ENCODE measurements around the gene ATP11A. TPM values are rescaled to one million over a fixed set of nuclear protein-coding genes. Genes with fewer than 3 reads are reported as not detected.

The ATP11A gene
- total RNA-seq, 2 experiments from 2014 or later = 42.1 to 50.7 TPM

- Mint-ChIP-seq H3K27ac (no peak overlapping the region), H3K9me3 (ENCODE audit: low read depth) (peaks cover 3% of the 10 kb centered on the region), H3K4me1 (no peaks in the 10 kb centered on the region), H3K4me3 (no peak overlapping the region), H3K27me3 (peaks cover 29% of the 10 kb centered on the region), H3K36me3 (ENCODE audit: low read depth) (no peaks in the 10 kb centered on the region)
- DNase-seq (no peak), ATAC-seq (no peak)
- intact Hi-C loops (cut with DNase I, micrococcal nuclease) = no loop called here
- ChIA-PET CTCF (no interaction called here), POLR2A (no interaction called here)
Measured at GRCh38 chr13:112933649-112934048, 243.8 kb downstream of the ATP11A start.

DNA sequence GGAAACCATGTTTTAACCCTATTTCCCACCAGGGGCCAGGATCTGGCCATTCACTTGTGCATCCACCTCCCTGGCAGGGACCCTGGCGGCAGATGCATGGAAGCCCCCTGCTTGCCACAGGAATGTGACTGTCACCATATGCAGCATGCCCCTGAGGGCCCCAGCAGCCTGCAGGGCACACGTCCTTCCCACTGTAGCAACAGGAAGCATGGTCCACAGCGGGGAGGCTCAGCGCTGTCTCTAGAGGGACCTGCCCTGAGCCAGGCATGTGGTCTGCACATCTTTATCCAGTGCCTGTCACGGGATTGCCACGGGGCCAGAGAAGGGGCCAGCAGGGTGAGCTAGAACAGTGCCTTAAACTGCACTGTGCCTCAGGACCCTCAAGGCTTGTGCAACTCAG is 244.2 kb downstream of the ATP11A start:
- no peak overlapping the region for H3K27ac Mint-ChIP-seq

More for the DNA sequence above, 244.2 kb downstream of the ATP11A start:
- H3K27me3 Mint-ChIP-seq = peaks cover 27% of the 10 kb centered on the region
- CTCF ChIA-PET = no interaction called here
- H3K9me3 Mint-ChIP-seq (ENCODE audit: low read depth) = peaks cover 3% of the 10 kb centered on the region
- DNase-seq (no peak), ATAC-seq (no peak)
- intact Hi-C loops (cut with DNase I, micrococcal nuclease) = no loop called here
- no peak overlapping the region for H3K4me3 Mint-ChIP-seq
- POLR2A ChIA-PET = no interaction called here
- H3K36me3 Mint-ChIP-seq (ENCODE audit: low read depth) = no peaks in the 10 kb centered on the region
- H3K4me1 Mint-ChIP-seq = no peaks in the 10 kb centered on the region

Other genes with a start within 250 kb of the ATP11A start
- gene TUBGCP3, start 101.9 kb upstream of the ATP11A start, total RNA-seq = 10 to 100 TPM; 57.2 to 60.5 TPM

Measured in activated CD4-positive, alpha-beta T cell treated with anti-CD3 and anti-CD28 coated beads for 36 hours (primary cell).